ENCODE data around the gene PPARG.
"Not testable (repeated sequence)": the region's sequence is repeated elsewhere in the genome, so short reads cannot be mapped to it uniquely, and the experiment has no call there.

Gene PPARG

GRCh38 chr3:12383218-12383617 lies 94.3 kb downstream of the PPARG start:
- DNase-seq = no peak

GRCh38 chr3:12384451-12385233 lies 95.8 kb downstream of the PPARG start:
- no peak for DNase-seq

GRCh38 chr3:12386514-12387291 lies 97.8 kb downstream of the PPARG start:
- not testable (repeated sequence) for DNase-seq

GRCh38 chr3:12388185-12388584 lies 99.3 kb downstream of the PPARG start:
- DNase-seq = no peak

- no peak for DNase-seq
Measured at GRCh38 chr3:12392101-12392878, 103.4 kb downstream of the PPARG start.

GRCh38 chr3:12393894-12394293 lies 105.0 kb downstream of the PPARG start:
- DNase-seq = no peak

GRCh38 chr3:12394569-12395271 lies 105.8 kb downstream of the PPARG start:
- no peak for DNase-seq

- DNase-seq = no peak
Measured at GRCh38 chr3:12395349-12396012, 106.6 kb downstream of the PPARG start.

GRCh38 chr3:12396471-12396870 lies 107.6 kb downstream of the PPARG start:
- no peak for DNase-seq

GRCh38 chr3:12399226-12399625 lies 110.4 kb downstream of the PPARG start:
- DNase-seq = no peak

- DNase-seq = no peak
Measured at GRCh38 chr3:12400616-12401194, 111.8 kb downstream of the PPARG start.

- no peak for DNase-seq
Measured at GRCh38 chr3:12401208-12401607, 112.3 kb downstream of the PPARG start.

GRCh38 chr3:12405432-12406272 lies 116.8 kb downstream of the PPARG start:
- DNase-seq = no peak

GRCh38 chr3:12408984-12409683 lies 120.3 kb downstream of the PPARG start:
- DNase-seq = no peak

GRCh38 chr3:12409684-12410596 lies 121.1 kb downstream of the PPARG start:
- no peak for DNase-seq

- DNase-seq = no peak
Measured at GRCh38 chr3:12413721-12414255, 124.9 kb downstream of the PPARG start.

- DNase-seq = no peak
Measured at GRCh38 chr3:12415014-12415680, 126.3 kb downstream of the PPARG start.

GRCh38 chr3:12416731-12417130 lies 127.9 kb downstream of the PPARG start:
- no peak for DNase-seq

All from NCI-H2029 treated with DMSO at 0.1 percent for 48 hours (cell line).